Esophagus squamous epithelium (tissue), 4 donors: ENCODE measurements around the gene CHPF2.

ENCODE experiments used
- POLR2A ChIP-seq, 4 donors: fragments of 450-650 bp; IDR thresholded peaks; one replicate each; pipeline ENCODE4 v1.6.1; 2017; ENCODE audit warnings: antibody characterized with exemption in 4 of 4, mild to moderate bottlenecking in 4 of 4, moderate library complexity in 3 of 4
- TF ChIP-seq, protein P1 (sequence below), 6 experiments: fragments of 450-650 bp in 4 of 6; fragments of 200-600 bp in 2 of 6; sonication (generic) in 2 of 6; IDR thresholded peaks; one replicate each; pipeline ENCODE4 v1.5.1; 2016 to 2019; ENCODE audit warnings: antibody characterized with exemption in 6 of 6, mild to moderate bottlenecking in 4 of 6, moderate library complexity in 4 of 6

DNA sequence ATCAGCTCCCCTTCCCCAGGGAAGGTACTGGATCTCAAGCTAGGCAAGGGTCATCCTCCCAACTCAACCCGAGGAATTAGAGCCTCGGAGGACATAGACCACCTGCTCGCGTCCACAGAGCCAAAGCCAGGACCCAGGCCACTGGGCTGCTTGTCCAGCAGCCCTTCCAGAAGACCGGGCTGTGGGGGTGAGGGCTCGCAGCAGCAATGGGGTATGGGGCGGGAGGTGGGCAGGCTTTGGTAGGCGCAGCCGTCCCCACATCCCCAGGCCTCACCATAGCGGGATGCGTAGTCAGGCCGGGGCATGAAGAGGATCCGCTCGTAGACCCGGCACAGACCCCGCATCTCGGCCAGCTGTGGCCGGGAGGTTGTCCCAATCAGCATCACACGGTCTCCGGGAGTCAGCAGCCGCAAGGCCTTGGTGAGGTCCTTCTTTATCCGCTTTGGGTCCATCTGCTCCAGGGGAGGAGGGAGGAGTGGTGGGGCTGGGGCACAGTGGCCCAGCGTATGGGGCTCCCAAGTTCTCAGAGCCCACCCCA, 40.2 kb upstream of the CHPF2 start:
- TF ChIP-seq POLR2A (IDR thresholded peaks at IDR 0.05) = no peak
- TF ChIP-seq, protein P1, sequence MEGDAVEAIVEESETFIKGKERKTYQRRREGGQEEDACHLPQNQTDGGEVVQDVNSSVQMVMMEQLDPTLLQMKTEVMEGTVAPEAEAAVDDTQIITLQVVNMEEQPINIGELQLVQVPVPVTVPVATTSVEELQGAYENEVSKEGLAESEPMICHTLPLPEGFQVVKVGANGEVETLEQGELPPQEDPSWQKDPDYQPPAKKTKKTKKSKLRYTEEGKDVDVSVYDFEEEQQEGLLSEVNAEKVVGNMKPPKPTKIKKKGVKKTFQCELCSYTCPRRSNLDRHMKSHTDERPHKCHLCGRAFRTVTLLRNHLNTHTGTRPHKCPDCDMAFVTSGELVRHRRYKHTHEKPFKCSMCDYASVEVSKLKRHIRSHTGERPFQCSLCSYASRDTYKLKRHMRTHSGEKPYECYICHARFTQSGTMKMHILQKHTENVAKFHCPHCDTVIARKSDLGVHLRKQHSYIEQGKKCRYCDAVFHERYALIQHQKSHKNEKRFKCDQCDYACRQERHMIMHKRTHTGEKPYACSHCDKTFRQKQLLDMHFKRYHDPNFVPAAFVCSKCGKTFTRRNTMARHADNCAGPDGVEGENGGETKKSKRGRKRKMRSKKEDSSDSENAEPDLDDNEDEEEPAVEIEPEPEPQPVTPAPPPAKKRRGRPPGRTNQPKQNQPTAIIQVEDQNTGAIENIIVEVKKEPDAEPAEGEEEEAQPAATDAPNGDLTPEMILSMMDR (IDR thresholded peaks at IDR 0.05) = no peak
